SU-DHL-6 (cell line): ENCODE measurements around the gene SEMA6D.

Source experiments
- EZH2phosphoT487 ChIP-seq: fragments of 200-600 bp; sonication (generic), shearing (Covaris generic); conservative IDR thresholded peaks from 2 replicates; pipeline ENCODE4 v1.6.1; 2018; ENCODE audit warnings: mild to moderate bottlenecking, antibody characterized with exemption, low read length, moderate library complexity, mixed read lengths
- TF ChIP-seq, protein P1 (sequence below): fragments of 200-600 bp; sonication (generic); IDR thresholded peaks from one replicate; pipeline ENCODE4 v1.5.1; 2017; ENCODE audit warnings: antibody characterized with exemption, mild to moderate bottlenecking, low read length, moderate library complexity; ENCODE audit not compliant: insufficient read depth, poor library complexity, severe bottlenecking

DNA sequence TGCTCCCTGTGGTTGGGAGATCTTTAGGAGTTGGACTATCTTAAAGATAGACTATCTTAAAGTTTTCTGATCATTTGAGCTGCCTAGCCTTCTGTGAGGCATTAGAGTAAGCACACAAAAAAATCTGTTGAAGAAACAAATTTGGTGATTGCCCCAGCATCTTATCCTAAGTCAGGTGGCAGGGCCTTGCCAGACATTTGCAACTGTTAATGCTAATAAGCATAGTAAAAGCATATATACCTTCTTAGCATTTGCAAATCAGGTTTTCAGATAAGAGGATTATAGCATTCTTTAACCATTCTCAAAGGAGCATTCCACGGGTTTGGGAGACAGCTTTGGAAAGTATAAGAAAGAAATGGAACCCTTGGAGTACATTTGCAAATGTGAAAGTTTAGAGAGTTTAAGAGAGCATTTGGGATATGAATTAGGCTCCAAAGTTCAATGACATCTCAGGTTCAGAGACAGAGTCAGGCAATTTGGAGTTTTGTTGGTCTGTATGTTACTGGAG, 61.0 kb downstream of the SEMA6D start:
- TF ChIP-seq, protein P1, sequence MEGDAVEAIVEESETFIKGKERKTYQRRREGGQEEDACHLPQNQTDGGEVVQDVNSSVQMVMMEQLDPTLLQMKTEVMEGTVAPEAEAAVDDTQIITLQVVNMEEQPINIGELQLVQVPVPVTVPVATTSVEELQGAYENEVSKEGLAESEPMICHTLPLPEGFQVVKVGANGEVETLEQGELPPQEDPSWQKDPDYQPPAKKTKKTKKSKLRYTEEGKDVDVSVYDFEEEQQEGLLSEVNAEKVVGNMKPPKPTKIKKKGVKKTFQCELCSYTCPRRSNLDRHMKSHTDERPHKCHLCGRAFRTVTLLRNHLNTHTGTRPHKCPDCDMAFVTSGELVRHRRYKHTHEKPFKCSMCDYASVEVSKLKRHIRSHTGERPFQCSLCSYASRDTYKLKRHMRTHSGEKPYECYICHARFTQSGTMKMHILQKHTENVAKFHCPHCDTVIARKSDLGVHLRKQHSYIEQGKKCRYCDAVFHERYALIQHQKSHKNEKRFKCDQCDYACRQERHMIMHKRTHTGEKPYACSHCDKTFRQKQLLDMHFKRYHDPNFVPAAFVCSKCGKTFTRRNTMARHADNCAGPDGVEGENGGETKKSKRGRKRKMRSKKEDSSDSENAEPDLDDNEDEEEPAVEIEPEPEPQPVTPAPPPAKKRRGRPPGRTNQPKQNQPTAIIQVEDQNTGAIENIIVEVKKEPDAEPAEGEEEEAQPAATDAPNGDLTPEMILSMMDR = no peak
- no peak for TF ChIP-seq EZH2phosphoT487
